H7 (cell line): ENCODE measurements around the gene ARL6IP4. TPM values are rescaled to one million over a fixed set of nuclear protein-coding genes. Genes with fewer than 3 reads are reported as not detected.
A peak's percentile ranks its signal among the peaks of the same experiment; 100 is the strongest.
"Not testable (repeated sequence)": the region's sequence is repeated elsewhere in the genome, so short reads cannot be mapped to it uniquely, and the experiment has no call there.

Experiments used
- DNase-seq: peaks from one replicate; pipeline ENCODE4 v3.0.0; 2012
- H3K27me3 ChIP-seq: 2 replicates; pipeline ENCODE4 v1.6.0; 2011; ENCODE audit warnings: mild to moderate bottlenecking, low read length; ENCODE audit not compliant: control insufficient read depth, insufficient read depth
- H3K36me3 ChIP-seq: replicated peaks from 2 replicates; pipeline ENCODE4 v1.5.1; 2011; ENCODE audit warnings: low read length; ENCODE audit not compliant: control insufficient read depth, insufficient read depth
- H3K4me3 ChIP-seq: 2 replicates; pipeline ENCODE4 v1.5.1; 2011; ENCODE audit warnings: low read depth, mild to moderate bottlenecking, control low read depth, low read length, moderate library complexity; ENCODE audit not compliant: insufficient read depth
- total RNA-seq: library from RNA; depleted of rRNA; stranded (reverse); fragments of >200 nt; shearing (Covaris generic); gene quantifications from 2 replicates; pipeline ENCODE4 v1.2.3, GENCODE V29; 2014; rRNA removed

ARL6IP4 gene
- total RNA-seq = 203 and 220 TPM in 2 replicates

DNA sequence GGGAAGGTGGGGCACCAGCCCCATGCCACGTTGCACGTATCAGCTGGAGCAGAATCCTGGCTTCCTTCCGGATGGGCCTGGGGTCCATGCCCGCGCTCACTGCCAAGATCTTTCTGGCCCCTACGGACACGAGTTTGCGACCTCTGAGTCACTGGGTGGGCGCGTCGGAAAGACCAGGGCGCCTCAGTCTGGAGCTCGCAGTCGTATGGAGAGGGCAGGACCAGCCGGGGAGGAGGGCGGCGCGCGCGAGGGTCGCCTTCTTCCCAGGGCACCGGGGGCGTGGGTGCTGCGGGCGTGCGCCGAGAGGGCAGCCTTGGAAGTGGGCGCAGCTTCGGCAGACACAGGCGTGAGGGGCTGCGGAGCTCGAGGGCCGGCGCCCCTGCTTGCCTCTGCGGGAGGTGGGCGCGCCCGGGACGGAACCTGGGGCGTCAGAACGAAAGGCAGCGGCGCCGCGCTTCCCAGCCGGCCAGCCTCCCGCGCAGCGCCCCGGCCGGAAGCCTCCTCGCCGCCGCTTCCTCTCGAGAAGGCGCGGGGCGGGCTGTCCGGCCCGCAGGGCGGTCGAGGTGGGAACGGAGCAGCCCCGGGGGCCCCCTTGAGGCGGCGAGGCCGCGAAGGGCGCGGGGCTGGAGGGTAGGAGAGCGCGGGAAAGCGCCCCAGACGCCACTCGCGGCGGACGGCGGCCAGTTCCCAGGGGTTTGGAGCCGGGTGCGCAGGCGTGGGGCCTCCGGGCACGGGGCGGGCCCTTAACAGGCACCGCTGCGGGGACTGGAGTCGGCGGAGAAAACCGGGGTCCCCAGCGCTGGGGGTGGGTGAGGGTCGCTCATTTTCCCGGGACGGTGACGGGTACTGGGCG is at the start of gene ARL6IP4:
Gene ARL6IP4, plus strand, starts transcription at position 499 of the 853 bp plus-strand sequence. CDS start 459 bp downstream, outside the sequence.
- peak; percentile 93 for DNase-seq
- Histone ChIP-seq H3K27me3 (no peaks in the 10 kb centered on the region), H3K36me3 (peaks cover 2% of the 10 kb centered on the region), H3K4me3 (peak within 1 kb of the TSS; percentile 94)

DNA sequence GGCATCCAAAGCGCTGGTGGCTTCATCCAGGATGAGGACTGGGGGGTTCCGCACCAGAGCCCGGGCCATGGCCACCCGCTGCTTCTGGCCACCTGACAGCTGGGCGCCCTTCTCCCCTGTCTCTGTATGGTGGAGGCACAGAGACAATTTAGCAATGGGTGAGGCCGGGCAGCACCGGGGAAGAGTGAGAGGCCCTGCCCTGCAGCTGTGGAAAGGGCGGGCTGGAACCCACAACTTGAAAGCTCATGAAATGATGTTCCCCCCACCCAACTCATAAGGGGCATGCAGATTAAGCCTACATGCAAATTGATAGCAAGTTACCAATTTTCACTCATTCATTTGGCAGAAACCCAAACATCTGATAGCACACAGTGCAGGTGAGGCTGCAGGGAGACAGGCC is 48.3 kb upstream of the ARL6IP4 start:
- Histone ChIP-seq H3K4me3 (no peak overlapping the region), H3K36me3 (no peaks in the 10 kb centered on the region), H3K27me3 (no peaks in the 10 kb centered on the region)
- DNase-seq = peak; percentile 26

DNA sequence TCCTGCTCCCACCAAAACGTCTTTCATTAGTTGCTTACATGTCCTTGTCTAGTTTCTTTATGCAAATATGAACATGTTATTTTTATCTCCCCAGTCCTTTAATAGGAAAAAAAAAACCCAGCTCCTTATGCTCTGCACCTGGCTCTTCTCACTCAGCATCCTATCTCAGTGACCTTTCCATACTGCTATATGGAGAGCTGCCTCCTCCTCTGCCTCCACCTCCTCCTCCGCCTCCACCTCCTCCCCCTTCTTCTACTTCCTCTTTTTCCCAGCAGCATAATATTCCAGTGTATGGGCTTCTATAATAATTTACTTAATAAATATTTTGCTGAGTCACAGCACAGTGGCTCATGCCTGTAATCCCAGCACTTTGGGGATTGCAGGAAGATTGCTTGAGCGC is 45.8 kb upstream of the ARL6IP4 start:
- no peak for DNase-seq
- no peaks in the 10 kb centered on the region for H3K36me3 ChIP-seq
- H3K4me3 ChIP-seq = no peak overlapping the region
- no peaks in the 10 kb centered on the region for H3K27me3 ChIP-seq

DNA sequence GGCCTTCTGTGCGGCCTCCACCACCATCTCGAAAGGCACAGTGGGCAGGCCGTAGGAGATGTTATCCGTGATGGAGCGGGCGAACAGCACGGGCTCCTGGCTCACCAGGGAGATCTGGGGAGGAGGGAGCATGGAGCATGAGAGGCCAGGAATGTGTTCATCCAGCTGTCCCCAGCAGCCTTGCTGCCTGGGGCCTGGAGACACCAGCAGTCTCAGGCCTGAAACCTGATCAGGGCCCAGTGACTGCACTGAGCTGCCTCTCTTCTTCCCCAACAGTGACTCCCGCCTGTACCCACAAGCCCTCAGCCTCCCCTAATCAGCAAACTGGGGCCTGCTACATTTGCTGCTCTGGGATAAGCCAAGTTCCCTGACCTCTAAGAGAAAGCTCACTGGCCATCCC is 45.2 kb upstream of the ARL6IP4 start:
- Histone ChIP-seq H3K27me3 (no peaks in the 10 kb centered on the region), H3K4me3 (no peak overlapping the region), H3K36me3 (no peaks in the 10 kb centered on the region)
- DNase-seq = peak; percentile 44

DNA sequence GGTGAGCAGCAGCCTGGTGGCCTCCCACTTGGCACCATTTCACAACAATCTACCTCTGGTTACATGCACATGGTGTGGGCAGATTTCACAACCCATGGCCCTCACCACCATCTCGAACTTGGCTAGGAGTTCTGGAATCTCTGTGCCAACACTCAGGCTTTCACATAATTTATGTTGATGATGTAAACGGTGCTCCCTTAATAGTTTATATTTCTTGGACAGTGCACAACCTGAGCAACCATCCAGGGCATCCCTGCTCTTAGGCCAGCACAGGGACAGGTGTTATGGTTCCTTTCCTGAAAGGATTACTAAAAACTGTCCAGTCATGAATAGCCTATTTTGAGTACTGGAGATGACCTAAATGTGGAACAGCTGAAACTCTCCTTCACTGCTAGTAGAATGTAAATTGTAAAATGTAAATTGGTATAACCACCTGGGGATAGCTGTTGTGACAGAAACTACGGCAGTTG is 42.8 kb upstream of the ARL6IP4 start:
- DNase-seq = no peak
- Histone ChIP-seq H3K27me3 (no peaks in the 10 kb centered on the region), H3K36me3 (no peaks in the 10 kb centered on the region), H3K4me3 (no peak overlapping the region)

DNA sequence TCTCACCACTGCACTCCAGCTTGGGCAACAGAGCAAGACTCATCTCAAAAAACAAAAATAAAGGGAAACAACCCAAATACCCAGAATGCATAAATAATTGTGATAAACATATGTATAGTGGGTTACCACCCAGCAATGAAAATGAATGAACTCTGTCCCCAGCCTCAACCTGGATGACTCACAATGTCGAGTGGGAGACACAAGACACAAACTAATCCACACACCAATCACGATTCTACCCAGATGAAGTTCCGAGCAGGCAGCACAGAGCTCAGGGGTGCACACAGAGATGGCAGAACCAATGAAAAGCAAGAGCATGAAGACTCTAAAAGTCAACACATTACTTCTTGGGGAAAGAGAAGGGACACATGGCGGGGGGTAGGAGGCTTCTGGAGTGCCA is 41.4 kb upstream of the ARL6IP4 start:
- no peaks in the 10 kb centered on the region for H3K27me3 ChIP-seq
- DNase-seq = no peak
- no peak overlapping the region for H3K4me3 ChIP-seq

DNA sequence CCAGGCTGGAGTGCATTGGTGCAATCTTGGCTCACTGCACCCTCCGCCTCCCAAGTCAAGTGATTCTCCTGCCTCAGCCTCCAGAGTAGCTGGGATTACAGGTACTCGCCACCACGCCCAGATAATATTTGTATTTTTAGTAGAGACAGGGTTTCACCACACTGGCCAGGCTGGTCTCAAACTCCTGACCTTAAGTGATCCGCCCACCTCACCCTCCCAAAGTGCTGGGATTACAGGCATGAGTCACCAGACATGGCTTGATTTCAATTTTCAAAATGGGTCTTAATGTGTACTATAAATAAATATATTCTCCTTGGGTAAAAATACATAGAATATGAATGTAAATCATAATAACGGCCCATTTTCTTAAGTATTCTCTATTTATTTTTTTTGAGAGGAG is 39.1 kb upstream of the ARL6IP4 start:
- not testable (repeated sequence) for H3K4me3 ChIP-seq, DNase-seq, H3K36me3 ChIP-seq, H3K27me3 ChIP-seq

More for the DNA sequence above, 41.4 kb upstream of the ARL6IP4 start:
- H3K36me3 ChIP-seq = no peaks in the 10 kb centered on the region

DNA sequence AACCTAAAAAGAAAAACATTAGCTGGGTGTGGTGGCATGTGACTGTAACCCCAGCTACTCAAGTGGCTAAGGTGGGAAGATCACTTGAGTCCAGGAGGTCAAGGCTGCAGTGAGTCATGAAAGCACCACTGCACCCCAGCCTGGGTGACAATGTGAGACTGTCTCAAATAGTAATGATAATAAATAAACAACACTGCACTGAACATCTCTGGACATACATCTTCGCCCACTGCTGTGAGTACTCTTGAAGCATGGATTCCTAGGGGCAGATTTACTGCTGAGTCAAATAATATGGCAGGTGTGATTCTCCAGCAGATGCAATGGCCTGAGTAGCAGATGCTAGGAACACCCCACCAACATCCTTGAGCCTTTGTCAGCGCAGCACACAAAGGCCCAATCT is 37.8 kb upstream of the ARL6IP4 start:
- DNase-seq = no peak
- Histone ChIP-seq H3K27me3 (no peaks in the 10 kb centered on the region), H3K4me3 (no peak overlapping the region), H3K36me3 (no peaks in the 10 kb centered on the region)

DNA sequence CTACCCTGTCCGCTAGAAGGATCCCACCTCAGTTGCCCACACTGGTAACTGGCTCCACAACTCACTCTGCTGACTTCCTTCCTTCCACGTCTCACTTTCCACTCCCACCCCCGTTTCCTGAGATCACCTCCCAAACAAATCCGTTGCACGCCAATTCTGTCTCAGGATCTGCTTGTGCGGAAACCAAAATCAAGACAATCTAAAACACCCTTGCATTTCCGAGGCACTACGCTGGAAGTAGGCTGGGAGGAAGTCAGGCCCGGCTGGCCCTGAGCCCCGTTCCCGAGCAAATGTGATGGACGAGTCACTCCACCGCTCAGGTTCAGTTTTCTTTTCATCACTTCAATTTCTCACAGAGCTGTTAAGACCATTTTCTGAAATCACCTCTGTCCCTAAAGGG is 37.3 kb upstream of the ARL6IP4 start:
- Histone ChIP-seq H3K4me3 (no peak overlapping the region), H3K36me3 (no peaks in the 10 kb centered on the region), H3K27me3 (no peaks in the 10 kb centered on the region)
- DNase-seq = peak; percentile 11

DNA sequence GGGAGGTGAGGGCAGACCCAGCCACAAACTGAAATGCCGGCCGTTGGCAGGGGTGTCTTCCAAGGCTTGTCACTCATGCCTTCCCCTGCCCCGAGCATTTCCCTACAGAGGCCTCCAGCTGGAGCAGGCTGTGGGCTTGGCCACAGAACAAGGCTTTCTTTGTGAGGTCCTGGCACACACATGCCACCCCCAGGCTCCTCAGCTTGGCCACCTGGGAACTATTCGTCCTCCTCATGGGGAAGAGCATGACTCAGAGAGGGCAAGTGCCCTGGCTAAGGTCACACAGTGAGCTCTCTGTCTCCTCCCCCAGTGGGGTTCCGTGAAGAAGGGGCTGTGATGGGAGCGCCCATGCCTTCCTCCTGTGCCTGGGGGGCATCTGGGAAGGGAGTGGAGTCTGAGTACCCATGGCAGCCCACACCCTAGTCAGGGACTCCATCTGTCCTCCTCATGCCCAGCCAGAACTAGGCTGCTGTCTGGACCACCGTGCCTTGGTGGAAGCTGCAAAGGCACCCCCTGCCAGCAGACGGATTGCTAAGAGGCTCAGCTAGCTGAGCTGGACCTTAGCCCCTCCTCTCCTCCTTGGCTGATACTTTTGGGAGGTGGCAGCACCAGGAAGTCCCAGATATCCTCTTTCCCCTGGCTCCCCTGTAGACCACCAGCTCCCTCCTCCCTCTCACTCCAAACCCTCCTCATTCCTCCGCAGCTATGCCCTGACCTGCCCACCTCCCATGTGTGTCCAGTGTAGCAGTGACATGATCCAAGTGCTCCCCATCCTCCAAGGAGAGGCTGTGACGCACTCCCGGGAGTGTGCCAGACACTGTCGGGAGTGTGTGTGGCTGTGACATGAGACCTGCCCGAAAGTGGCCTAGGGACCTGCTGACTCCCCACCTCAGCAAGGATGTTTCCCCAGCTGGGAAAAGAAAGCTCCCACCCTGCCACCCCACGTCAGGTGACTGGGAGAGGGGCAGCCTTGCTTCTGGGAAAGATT is 35.6 kb upstream of the ARL6IP4 start:
- DNase-seq = peak; percentile 37
- H3K27me3 ChIP-seq = no peaks in the 10 kb centered on the region
- no peaks in the 10 kb centered on the region for H3K36me3 ChIP-seq
- no peak overlapping the region for H3K4me3 ChIP-seq

DNA sequence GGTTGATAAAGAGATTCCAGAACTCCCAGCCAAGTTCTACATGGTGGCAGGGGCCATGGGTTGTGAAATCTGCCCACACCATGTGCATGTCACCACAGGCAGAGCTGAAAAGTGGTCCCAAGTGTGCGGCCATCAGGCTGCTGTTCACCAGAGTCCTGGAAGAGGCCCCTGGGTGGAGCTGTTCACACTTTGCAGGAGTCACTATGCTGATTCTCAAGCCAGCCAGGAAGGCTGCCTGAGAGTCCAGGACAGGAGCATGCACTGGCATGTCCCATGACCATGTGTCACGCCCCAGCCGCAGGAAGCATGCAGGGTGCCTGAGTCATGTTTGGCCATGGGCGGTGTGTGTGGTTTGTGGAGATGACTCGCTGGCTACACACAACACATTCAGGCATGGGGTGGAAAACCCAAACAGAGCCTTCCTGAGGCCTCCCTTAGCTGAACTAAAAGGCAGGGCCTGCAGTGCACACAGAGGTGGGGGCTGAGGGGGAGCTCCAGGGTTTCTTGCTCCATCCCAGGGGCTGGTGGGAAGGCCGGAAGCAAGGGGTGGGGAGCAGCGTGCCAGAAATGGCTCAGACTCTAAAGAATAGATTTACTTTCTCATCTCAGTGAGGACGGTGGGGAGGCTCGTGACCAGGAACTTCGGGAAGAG is 33.7 kb upstream of the ARL6IP4 start:
- peak; percentile 54 for DNase-seq
- no peaks in the 10 kb centered on the region for H3K27me3 ChIP-seq
- no peaks in the 10 kb centered on the region for H3K36me3 ChIP-seq
- no peak overlapping the region for H3K4me3 ChIP-seq

DNA sequence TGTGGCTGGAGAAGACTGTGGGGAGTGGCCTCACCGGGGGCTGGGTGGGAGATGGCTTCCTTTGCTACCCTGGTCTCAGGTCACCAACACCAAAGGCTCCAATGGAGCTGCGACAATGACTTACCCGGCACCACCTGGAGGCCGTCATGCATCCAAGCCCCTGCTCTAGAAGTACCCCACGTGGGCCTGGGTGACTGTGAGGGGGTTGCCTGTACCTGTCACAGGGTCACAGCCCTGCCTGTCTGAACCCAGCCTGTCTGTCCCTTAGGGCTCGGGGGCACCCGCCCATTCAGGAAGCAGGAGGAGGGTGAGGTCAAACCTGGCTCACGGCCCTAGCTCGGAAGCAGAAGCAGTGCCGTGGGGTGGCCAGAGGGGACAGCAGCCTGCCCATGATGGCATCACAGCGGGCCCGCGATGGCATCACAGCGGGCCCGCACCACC is 33.1 kb upstream of the ARL6IP4 start:
- Histone ChIP-seq H3K27me3 (no peaks in the 10 kb centered on the region), H3K4me3 (no peak overlapping the region)
- peak; percentile 65 for DNase-seq

DNA sequence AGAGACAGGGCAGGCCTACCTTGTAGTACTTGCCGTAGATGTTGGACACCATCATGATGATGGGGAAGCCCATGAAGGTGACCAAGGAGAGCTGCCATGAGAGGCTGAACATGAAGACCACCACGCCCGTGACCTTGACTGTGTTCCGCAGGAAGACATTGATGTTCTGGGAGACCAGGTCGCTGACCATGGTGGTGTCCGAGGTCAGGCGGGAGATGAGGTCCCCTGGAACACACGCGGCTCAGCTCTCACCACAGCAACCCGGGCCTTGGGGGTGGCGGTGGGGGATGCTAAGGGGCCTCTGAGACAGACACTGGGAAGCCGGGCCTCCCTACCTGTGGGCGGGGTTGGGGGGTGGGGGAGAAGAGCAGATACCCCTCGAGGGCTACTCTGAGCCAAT is 31.9 kb upstream of the ARL6IP4 start:
- no peaks in the 10 kb centered on the region for H3K36me3 ChIP-seq
- H3K4me3 ChIP-seq = no peak overlapping the region
- no peaks in the 10 kb centered on the region for H3K27me3 ChIP-seq
- DNase-seq = peak; percentile 51

More for the DNA sequence above, 33.1 kb upstream of the ARL6IP4 start:
- H3K36me3 ChIP-seq = no peaks in the 10 kb centered on the region

DNA sequence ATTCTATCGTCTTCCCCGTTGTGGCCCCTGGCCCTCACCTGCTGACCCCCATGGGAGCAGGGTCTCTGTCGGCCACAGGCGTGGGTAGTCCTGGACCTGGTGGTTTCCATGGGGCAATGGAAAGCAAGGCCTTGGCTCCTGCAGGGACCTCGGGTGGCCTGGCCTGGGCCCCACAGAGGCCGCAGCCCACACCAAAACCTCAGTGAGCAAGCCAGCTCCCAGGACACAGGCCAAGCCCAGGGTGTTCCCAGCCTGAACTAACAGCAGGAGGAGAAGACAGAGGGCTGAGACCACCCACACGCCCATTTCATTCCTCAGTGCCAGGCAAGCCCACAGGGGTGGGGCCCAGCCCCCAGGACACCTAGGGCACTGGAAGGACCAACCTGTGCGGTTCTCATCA is 31.1 kb upstream of the ARL6IP4 start:
- Histone ChIP-seq H3K27me3 (no peaks in the 10 kb centered on the region), H3K4me3 (no peak overlapping the region), H3K36me3 (no peaks in the 10 kb centered on the region)
- DNase-seq = peak; percentile 50
